TTC549 (cell line): ENCODE measurements around the gene MMP14.

Experiments used
- FAIRE-seq: peaks from 2 replicates; lab custom pipeline; 2012; peaks lifted over from hg19 to GRCh38; lab: Jason Lieb, UNC

Gene MMP14

DNA sequence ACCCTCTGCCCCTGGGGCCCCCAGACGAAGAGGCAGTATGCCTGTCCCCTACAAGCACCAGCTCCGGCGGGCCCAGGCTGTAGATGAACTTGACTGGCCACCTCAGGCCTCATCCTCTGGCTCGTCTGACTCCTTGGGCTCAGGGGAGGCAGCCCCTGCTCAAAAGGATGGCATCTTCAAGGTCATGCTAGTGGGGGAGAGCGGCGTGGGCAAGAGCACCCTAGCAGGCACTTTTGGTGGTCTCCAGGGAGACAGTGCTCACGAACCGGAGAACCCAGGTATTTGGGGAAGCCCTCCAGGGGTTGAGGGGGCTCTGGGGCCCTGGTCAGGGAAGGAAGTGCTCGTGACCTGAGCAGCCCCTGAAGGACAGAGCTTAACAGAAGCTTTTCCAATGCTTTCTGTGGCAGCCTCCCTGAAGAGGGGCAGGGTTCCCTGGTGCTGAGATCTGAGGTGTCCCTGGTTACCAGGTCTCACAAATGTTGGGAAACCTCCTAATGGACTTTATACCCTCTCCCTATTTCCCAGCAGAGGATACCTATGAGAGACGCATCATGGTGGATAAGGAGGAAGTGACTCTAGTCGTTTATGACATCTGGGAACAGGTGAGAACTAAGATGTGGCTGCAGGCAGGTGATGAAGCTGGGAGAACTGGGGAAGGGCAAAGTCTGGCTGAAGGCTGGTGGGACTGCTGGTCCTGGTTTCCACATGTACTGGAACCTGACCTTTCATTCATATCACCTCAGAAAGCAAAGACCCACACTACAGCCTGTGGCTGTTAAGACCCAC lies 48.5 kb downstream of the MMP14 start:
- FAIRE-seq = no peak

DNA sequence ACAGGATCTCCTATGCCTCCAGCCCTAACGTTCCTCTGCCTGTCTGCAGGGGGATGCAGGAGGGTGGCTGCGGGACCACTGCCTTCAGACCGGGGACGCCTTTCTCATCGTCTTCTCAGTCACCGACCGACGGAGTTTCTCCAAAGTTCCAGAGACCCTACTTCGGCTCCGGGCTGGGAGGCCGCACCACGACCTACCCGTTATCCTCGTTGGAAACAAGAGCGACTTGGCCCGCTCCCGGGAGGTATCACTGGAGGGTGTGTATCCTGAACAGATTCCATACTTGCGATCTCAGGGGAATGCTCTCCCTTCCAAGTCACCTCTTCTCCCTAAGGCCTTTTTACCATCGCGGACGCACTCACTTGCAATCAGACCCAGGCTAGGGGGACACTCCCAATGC lies 49.6 kb downstream of the MMP14 start:
- no peak for FAIRE-seq

DNA sequence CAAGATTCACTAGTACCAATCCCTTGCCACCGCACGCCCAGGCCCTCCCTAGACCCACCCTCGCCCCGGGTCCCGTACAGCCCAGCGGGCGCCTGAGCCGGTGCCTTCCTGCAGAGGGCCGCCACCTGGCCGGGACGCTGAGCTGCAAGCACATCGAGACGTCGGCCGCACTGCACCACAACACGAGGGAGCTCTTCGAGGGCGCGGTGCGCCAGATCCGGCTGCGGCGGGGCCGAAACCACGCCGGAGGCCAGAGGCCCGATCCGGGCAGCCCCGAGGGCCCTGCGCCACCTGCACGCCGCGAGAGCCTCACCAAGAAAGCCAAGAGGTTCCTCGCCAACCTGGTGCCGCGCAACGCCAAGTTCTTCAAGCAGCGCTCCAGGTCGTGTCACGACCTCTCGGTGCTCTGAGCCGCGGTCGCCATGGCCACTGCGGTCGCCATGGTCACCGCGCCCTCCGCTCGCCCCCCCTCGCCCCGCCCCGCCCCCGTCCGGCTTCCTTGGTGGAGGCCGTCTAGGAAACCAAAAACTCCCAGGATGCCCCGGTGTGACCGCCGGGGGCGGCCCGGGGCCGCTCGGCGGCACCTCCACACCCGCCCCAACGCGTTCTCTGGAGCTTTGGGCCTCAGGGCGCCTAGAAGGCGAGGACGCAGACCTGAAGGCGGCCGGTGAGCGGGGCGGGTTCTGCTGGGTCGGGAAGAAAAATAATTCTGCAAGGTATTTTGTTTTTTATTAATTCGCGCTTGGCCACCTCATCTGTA lies 50.3 kb downstream of the MMP14 start:
- no peak for FAIRE-seq

DNA sequence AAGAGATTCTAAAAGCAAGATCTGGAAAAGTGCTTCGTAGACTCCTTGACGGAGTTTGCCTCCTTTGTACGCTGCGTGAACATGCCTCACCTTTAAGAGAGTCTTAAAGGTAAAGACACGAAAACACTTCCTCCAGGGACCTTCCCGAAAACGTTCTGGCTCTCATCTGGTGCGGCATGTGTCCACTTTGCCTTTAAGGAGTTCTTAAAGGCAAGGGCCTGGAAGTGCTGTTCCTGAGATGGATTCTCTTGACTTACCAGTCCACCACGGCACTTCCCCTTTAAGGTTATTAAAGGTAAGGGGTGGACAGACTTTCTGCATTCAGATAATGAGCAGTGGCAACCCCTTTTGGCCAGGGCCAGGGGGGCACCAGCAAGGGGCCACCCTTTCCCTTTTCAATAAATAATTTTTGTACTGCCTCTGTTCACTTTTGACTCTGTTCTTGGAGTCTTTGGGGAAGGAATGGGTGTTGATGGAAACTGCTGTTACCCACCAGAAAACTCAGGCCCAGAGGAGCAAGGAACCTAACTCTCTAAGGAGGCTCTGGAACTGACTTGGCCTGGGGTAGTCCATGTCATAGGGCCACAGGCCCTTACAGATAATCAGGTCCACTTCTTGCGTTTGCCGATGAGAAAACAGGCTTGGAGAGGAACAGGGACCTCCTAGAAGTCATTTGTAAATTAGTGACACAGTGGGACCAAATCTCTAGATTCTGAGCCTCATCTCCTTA lies 51.0 kb downstream of the MMP14 start:
- FAIRE-seq = no peak

DNA sequence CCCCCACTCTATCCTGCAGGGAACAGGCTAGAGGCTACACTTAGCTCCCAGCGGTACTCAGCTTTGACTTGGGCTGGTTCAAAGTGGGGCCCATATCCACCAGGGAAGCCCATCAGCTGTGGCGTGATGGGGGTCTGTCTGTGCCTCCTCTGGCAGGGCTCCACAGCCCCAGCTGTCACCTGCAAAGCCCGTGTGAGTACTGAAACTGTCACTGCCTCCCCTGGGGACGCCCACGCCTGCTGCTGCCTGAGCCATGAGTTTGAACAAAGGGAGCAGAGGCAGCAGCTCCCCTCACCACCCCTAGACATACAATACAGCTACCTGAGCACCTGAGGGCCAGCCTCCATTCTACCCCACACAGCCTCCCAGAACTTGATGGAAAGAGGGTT lies 51.6 kb downstream of the MMP14 start:
- FAIRE-seq = no peak

DNA sequence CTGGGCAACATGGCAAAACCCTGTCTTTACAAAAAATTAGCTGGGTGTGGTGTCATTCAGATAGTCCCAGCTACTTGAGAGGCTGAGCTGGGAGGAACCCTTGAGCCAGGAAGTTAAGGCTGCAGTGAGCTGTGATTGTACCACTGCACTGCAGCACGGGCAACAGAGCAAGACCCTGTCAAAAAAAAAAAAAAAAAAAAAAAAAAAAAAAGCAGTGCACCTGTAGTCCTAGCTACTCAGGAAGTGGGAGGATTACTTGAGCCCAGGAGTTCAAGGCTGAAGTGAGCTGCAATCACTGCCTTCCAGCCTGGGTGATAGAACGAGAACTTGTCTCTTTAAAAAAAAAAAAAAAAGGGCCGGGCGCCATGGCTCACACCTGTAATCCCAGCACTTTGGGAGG lies 52.3 kb downstream of the MMP14 start:
- no peak for FAIRE-seq

DNA sequence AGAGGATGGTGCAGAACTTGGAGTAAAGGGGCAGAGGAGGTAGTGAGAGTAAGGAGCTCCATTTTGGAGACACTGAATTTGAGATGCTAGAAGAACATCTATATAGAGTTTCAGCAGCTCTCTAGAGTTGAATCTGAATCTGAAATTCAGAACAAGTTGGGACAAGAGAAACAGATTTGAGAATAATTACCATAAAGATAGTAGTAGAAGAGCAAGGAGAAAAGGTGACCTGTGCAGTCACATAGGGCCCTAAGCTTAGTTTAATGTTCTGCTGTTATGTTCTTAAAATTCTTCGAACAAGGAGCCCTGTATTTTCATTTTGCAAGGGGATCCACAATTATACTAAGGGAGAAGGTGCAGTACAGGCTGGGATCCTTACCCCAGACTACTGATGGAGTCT lies 54.0 kb downstream of the MMP14 start:
- no peak for FAIRE-seq

DNA sequence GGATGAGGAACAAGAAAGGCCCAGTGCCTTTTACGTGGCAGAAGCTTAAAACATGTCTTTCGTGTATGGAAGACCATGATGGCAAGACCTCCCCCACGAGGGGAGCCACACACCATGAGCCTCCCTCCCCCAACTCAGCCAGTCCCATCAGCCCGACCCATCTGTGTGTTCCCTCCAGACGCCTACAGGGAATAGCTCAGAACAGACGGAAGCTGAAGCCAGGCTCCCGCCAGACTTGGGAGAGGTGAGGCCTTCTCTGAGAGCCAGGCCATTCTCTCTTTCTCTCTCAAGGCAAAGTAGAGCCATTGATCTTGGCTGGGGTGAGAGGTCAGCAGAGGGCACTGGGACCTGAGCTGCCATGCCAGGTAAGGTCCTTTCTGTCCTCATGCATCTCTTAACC lies 56.1 kb downstream of the MMP14 start:
- FAIRE-seq = no peak

DNA sequence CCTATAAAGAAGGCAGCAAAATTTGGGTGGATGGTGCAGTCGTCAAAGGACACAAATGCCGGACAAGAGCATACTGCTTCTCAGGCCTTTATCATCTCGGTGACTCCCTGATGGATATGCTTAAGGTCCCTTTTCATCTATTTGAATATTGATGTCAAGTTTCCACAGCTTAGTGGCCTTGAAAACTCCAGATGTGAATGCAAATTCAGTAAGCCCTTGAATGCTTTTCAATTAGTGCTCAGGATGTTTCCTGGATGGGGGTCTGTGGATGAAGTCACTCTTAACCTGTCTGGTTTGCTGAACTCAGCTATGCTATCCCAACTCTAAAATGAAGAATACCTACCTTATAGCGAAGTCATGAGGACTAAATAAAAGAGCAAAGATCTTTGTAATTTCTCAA lies 57.3 kb downstream of the MMP14 start:
- FAIRE-seq = no peak

DNA sequence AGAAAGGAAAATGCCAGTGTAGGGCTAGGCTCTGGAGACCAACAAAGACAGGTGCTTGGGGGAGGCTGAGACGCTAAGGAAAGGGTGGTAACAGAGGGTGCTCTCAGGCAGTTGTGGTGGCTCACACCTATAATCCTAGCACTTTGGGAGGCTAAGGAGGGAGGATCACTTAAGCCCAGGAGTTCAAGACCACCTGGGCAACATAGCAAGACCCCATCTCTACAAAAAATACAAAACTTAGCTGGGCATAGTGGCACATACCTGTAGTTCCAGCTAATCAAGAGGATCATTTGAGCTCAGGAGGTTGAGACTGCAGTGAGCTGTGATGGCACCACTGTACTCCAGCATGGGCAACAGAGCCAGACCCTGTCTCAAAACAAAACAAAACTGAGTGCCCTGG lies 59.0 kb downstream of the MMP14 start:
- no peak for FAIRE-seq

DNA sequence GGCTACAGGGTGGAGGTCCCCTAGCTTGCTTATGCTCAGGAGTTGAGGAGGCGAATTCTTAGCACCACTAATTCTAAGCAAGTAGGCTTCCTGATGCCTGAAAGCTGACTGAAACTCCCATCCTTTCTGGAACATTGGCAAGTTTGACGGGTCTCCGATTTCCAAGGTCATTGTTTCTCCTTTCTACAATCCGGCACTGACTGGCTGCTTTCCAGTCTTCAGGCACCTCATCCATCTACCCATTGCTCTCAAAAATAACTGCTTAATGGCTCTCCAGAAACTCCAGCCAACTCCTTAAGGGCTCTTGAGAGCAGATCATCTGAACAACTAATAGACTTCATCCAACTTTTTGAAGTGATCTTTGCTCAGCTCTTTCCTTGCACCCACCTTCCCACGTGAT lies 60.0 kb downstream of the MMP14 start:
- no peak for FAIRE-seq

DNA sequence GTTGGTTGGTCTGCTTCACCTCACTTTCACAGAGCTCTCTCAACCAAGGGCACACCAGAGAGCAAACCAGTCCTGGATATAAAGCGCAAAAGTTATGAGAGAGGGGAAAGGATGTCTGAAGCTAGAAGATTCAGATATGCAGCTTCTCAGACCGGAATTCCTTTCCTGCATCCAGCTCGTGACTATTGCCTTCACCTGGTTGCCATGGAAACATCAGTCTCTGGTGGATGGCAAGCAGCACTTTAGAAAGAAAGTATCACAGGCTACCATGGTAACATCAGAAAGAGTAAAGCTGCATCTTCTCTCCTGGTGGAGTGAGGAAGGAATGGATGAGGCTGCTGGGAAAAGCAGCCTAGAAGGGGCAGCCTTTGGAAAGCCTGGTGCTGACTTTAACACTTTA lies 60.4 kb downstream of the MMP14 start:
- FAIRE-seq = no peak

DNA sequence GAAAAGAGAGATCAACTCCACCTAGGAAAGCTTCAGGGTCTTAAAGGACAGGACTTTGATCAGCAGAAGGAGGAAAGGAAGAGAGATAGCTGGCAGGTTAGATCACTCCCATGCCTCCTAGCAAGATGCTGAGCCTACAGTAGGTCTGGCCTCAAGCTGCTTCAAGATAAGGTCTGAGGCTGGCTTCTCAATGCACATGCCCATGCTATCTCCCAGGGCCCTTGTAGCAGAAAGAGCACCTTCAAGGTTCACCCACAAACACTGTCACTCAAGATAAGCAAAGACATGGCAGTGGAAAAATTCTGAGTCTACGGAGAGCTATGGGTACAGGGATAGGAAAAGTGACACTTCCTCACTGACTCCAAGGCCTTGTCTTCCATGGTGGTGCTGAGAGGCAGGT lies 61.0 kb downstream of the MMP14 start:
- no peak for FAIRE-seq
